IPS-15b (cell line): ENCODE data around the gene SLC5A11.

ENCODE experiments used
- H3K27me3 ChIP-seq: one replicate; pipeline ENCODE4 v1.6.1; 2013; ENCODE audit warnings: low read length; ENCODE audit not compliant: control insufficient read depth, insufficient read depth
- H3K36me3 ChIP-seq: one replicate; pipeline ENCODE4 v1.6.1; 2013; ENCODE audit warnings: low read length; ENCODE audit not compliant: control insufficient read depth, insufficient read depth
- H3K4me1 ChIP-seq: one replicate; pipeline ENCODE4 v1.6.1; 2013; ENCODE audit warnings: mild to moderate bottlenecking, low read length; ENCODE audit not compliant: control insufficient read depth, insufficient read depth
- H3K4me3 ChIP-seq: one replicate; pipeline ENCODE4 v1.5.1; 2013; ENCODE audit warnings: low read depth, low read length
- H3K9ac ChIP-seq: one replicate; pipeline ENCODE4 v1.6.1; 2013; ENCODE audit warnings: low read depth, mild to moderate bottlenecking, low read length
- H3K9me3 ChIP-seq: one replicate; pipeline ENCODE4 v1.6.1; 2013; ENCODE audit warnings: mild to moderate bottlenecking, low read length; ENCODE audit not compliant: control insufficient read depth, insufficient read depth

SLC5A11 gene

DNA sequence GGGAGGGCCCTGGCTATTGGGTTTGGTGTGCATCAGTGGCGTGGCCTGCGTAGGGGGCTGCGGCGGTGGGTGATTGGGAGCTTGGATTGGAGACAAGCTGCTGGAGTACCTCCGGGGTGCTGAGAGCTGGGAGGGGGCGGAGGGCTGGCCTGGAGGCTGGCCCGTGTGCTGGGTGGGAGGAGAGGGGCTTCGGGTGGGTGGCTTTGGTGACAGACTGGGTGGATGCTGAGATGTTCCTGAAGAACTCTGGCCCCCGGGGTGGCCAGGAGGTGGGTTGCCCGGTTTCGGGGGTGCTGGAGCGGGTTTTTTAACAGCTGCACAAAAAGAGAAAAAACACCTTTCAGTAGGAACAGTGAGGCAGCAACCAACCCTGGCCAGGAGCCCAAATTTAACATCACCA is 85.3 kb downstream of the SLC5A11 start:
- Histone ChIP-seq H3K27me3 (no peaks in the 10 kb centered on the region), H3K9ac (no peak overlapping the region), H3K36me3 (peaks cover 24% of the 10 kb centered on the region), H3K4me1 (no peaks in the 10 kb centered on the region), H3K9me3 (no peaks in the 10 kb centered on the region), H3K4me3 (no peak overlapping the region)

- Histone ChIP-seq H3K4me1 (no peaks in the 10 kb centered on the region), H3K9ac (no peak overlapping the region), H3K9me3 (no peaks in the 10 kb centered on the region), H3K36me3 (peaks cover 33% of the 10 kb centered on the region), H3K27me3 (no peaks in the 10 kb centered on the region), H3K4me3 (no peak overlapping the region)
Measured at GRCh38 chr16:24935336-24935735, 89.6 kb downstream of the SLC5A11 start.

DNA sequence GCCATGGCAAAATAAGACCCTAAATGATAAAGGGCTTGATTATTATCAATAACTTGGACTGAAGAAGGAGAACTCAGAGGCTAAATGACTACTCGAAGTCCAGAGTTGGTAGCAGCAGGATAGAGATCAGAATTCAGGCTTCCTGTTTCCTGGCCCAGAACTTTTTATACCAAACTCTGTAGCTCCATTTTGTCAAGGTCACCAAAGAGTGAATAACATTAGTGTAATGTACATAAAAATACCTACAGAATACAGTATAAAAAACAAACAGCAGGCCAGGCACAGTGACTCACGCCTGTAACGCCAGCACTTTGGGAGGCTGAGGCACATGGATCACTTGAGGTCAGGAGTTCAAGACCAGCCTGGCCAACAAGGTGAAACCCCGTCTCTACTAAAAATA is 90.4 kb downstream of the SLC5A11 start:
- no peaks in the 10 kb centered on the region for H3K4me1 ChIP-seq
- peaks cover 26% of the 10 kb centered on the region for H3K36me3 ChIP-seq
- H3K27me3 ChIP-seq = no peaks in the 10 kb centered on the region
- no peak overlapping the region for H3K4me3 ChIP-seq
- H3K9ac ChIP-seq = no peak overlapping the region
- H3K9me3 ChIP-seq = no peaks in the 10 kb centered on the region

- H3K9ac ChIP-seq = no peak overlapping the region
- H3K4me3 ChIP-seq = no peak overlapping the region
- H3K27me3 ChIP-seq = no peaks in the 10 kb centered on the region
- peaks cover 34% of the 10 kb centered on the region for H3K36me3 ChIP-seq
- H3K9me3 ChIP-seq = no peaks in the 10 kb centered on the region
- H3K4me1 ChIP-seq = no peaks in the 10 kb centered on the region
Measured at GRCh38 chr16:24939224-24939623, 93.5 kb downstream of the SLC5A11 start.

DNA sequence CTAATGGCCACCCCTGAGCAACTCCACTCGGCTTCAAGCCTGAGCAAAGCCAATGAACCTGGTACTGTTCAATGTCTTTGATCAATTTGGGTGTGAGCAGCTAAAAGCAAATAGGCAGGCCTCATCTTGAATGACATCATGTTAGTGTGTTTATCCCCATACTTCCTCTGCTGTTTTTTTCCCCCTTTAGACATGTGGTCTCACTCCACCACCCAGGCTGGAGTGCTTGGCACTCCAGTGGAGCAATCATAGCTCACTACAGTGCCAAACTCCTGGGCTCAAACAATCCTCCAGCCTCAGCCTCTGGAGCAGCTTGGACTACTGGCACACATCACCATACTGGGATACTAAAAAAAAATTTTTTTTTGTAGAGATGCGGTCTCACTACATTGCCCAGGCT is 94.0 kb downstream of the SLC5A11 start:
- no peaks in the 10 kb centered on the region for H3K9me3 ChIP-seq
- no peaks in the 10 kb centered on the region for H3K4me1 ChIP-seq
- H3K36me3 ChIP-seq = peaks cover 30% of the 10 kb centered on the region
- no peaks in the 10 kb centered on the region for H3K27me3 ChIP-seq
- no peak overlapping the region for H3K9ac ChIP-seq
- H3K4me3 ChIP-seq = no peak overlapping the region

- Histone ChIP-seq H3K27me3 (no peaks in the 10 kb centered on the region), H3K9ac (no peak overlapping the region), H3K9me3 (no peaks in the 10 kb centered on the region), H3K36me3 (peaks cover 23% of the 10 kb centered on the region), H3K4me3 (no peak overlapping the region), H3K4me1 (no peaks in the 10 kb centered on the region)
Measured at GRCh38 chr16:24943471-24943870, 97.7 kb downstream of the SLC5A11 start.

DNA sequence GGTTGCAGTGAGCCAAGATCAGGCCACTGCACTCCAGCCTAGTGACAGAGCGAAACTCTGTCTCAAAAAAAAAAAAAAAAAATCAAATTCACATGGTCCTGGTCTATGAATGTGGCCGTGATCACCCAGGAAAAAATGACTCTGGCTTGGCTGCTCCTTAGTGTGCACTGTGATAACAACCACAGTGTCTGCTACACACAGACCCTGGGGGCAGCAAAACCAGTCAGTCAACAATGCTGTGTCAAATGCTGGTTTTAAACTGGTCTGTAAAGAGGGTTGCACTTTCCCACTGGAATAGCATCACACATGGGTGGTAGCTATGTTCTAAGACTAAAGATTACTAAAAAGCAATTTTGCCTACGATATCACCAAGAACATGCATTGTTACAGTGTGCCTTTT is 98.4 kb downstream of the SLC5A11 start:
- Histone ChIP-seq H3K9me3 (no peaks in the 10 kb centered on the region), H3K27me3 (no peaks in the 10 kb centered on the region), H3K9ac (no peak overlapping the region), H3K36me3 (peaks cover 15% of the 10 kb centered on the region), H3K4me1 (no peaks in the 10 kb centered on the region), H3K4me3 (no peak overlapping the region)

GRCh38 chr16:24946155-24946554 is 100.4 kb downstream of the SLC5A11 start:
- no peaks in the 10 kb centered on the region for H3K4me1 ChIP-seq
- no peaks in the 10 kb centered on the region for H3K27me3 ChIP-seq
- H3K4me3 ChIP-seq = no peak overlapping the region
- H3K36me3 ChIP-seq = peaks cover 14% of the 10 kb centered on the region
- H3K9me3 ChIP-seq = no peaks in the 10 kb centered on the region
- H3K9ac ChIP-seq = no peak overlapping the region

- no peaks in the 10 kb centered on the region for H3K27me3 ChIP-seq
- peaks cover 17% of the 10 kb centered on the region for H3K36me3 ChIP-seq
- H3K4me3 ChIP-seq = no peak overlapping the region
- H3K9me3 ChIP-seq = no peaks in the 10 kb centered on the region
- no peaks in the 10 kb centered on the region for H3K4me1 ChIP-seq
- no peak overlapping the region for H3K9ac ChIP-seq
Measured at GRCh38 chr16:24950275-24950674, 104.5 kb downstream of the SLC5A11 start.

GRCh38 chr16:24953306-24953705 is 107.5 kb downstream of the SLC5A11 start:
- H3K27me3 ChIP-seq = no peaks in the 10 kb centered on the region
- no peak overlapping the region for H3K9ac ChIP-seq
- no peaks in the 10 kb centered on the region for H3K4me1 ChIP-seq
- H3K36me3 ChIP-seq = peaks cover 31% of the 10 kb centered on the region
- H3K9me3 ChIP-seq = no peaks in the 10 kb centered on the region
- H3K4me3 ChIP-seq = no peak overlapping the region

- Histone ChIP-seq H3K36me3 (peaks cover 31% of the 10 kb centered on the region), H3K9me3 (no peaks in the 10 kb centered on the region), H3K9ac (no peak overlapping the region), H3K4me1 (no peaks in the 10 kb centered on the region), H3K27me3 (no peaks in the 10 kb centered on the region), H3K4me3 (no peak overlapping the region)
Measured at GRCh38 chr16:24953721-24954120, 108.0 kb downstream of the SLC5A11 start.

DNA sequence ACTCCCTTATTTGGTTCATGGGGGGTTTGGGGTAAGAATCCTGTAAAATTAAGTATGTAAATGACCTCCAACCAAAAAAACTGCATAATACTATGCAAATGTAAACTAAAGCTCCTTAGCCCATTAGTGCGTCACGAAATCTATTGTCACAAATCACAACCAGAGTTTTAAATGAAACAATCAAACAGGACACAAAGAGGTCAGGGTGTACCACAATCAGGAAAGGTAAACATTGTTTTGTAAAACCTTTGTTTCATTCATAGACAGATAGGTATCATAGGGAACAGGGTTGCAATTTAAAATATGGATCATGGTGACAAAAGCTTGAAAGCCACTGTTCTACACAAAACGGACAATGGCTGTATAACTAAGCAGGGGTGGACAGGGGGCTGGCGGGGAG is 108.4 kb downstream of the SLC5A11 start:
- no peak overlapping the region for H3K9ac ChIP-seq
- H3K9me3 ChIP-seq = no peaks in the 10 kb centered on the region
- no peaks in the 10 kb centered on the region for H3K4me1 ChIP-seq
- no peak overlapping the region for H3K4me3 ChIP-seq
- no peaks in the 10 kb centered on the region for H3K27me3 ChIP-seq
- peaks cover 32% of the 10 kb centered on the region for H3K36me3 ChIP-seq
